NCI-H187 (cell line): ENCODE data around the gene LRFN3.
"Not testable (repeated sequence)": the region's sequence is repeated elsewhere in the genome, so short reads cannot be mapped to it uniquely, and the experiment has no call there.

Experiments used
- DNase-seq, 2 experiments: peaks; one replicate each; lab custom pipeline; 2025; lab: John Stamatoyannopoulos, UW

LRFN3 gene

DNA sequence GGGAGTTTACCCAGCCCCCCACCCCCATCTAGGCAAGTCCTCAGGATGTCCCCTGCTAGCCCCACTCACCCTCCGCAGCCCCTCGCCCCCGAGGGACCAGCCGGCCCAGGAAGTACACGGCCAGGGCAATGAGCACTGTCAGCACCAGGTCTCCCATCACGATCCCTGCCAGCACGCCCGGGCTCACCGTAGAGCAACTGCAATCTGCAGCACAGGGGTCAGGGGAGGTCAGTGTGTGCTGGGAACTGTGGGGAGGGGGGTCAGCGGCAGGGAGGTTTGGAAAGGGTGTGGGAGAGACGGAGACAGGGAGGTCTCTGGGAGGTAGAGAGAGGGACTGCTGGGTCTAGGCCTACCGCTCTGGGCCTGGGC lies 28.8 kb upstream of the LRFN3 start:
- no peak for DNase-seq

DNA sequence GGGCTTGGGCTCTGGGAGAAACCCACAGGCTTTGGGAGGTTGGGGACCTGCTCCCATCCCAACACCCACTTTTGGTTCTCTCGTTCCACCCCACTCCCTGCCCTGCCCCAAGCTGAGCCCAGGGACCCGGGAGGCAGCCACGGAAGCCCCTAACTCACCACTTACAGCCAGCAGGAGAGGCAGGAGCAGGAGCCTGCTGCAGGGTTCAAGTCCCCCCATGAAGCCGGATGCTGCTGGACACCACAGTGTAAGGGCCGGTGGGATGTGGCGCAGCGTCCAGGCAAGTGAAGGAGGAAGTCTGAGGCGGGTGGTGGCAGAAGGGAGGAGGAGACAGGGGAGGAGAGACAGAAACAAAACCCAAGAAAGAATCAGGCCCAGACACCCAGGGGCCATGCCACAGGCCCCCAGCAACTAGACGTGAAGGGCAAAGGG lies 28.1 kb upstream of the LRFN3 start, which contains the start of gene TYROBP:
TSS of gene TYROBP (minus strand) at position 286 of the 432 bp plus-strand sequence. CDS start at position 219, 67 bp downstream.
- no peak for DNase-seq

- DNase-seq, result no peak
These were observed 27.0 kb upstream of the LRFN3 start for GRCh38 chr19:35908973-35909683.

- DNase-seq, result no peak
These were observed 26.5 kb upstream of the LRFN3 start for GRCh38 chr19:35909684-35910035.

DNA sequence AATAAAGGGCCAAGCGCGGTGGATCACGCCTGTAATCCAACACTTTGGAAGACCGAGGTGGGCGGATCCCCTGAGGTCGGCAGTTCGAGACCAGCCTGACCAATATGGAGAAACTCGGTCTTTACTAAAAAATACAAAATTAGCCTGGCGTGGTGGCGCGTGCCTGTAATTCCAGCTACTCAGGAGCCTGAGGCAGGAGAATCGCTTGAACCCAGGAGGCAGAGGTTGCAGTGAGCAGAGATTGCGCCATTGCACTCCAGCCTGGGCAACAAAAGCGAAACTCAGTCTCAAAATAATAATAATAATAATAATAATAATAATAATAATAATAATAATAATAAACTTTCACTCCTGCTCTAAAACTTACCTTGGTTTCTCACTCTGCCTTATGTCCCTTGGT lies 25.8 kb upstream of the LRFN3 start:
- not testable (repeated sequence) for DNase-seq

GRCh38 chr19:35911173-35911572 lies 25.0 kb upstream of the LRFN3 start:
- no peak for DNase-seq

- no peak for DNase-seq
These were observed 24.4 kb upstream of the LRFN3 start for GRCh38 chr19:35911790-35912189.

DNA sequence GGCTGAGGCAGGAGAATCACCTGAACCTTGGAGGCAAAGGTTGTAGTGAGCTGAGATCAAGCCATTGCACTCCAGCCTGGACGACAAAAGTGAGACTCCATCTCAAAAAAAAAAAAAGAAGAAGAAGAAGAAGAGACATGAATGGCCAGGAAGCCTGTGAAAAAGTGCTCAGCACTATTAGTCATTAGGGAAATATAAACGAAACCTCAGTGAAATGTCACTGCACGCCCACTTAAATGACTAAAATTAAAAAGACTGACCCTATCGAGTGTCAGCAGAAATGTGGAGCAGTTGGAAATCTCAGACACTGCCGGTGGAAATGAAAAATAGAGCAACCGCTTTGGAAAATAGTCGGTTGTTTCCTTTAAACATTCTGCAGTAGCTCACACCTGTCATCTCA lies 22.6 kb upstream of the LRFN3 start:
- no peak for DNase-seq

GRCh38 chr19:35915443-35915842 lies 20.7 kb upstream of the LRFN3 start:
- DNase-seq, result no peak

- no peak for DNase-seq
These were observed 16.9 kb upstream of the LRFN3 start for GRCh38 chr19:35919306-35919705.

- no peak for DNase-seq
These were observed 15.2 kb upstream of the LRFN3 start for GRCh38 chr19:35921012-35921411.

GRCh38 chr19:35925501-35925900 lies 10.7 kb upstream of the LRFN3 start:
- DNase-seq, result no peak

- DNase-seq, result no peak
These were observed 7.7 kb upstream of the LRFN3 start for GRCh38 chr19:35928507-35928906.

- DNase-seq, result no peak
These were observed 6.3 kb upstream of the LRFN3 start for GRCh38 chr19:35929876-35930275.

- peak; percentile 98 to 100 for DNase-seq
These were observed 4.9 kb upstream of the LRFN3 start for GRCh38 chr19:35931161-35931873.

DNA sequence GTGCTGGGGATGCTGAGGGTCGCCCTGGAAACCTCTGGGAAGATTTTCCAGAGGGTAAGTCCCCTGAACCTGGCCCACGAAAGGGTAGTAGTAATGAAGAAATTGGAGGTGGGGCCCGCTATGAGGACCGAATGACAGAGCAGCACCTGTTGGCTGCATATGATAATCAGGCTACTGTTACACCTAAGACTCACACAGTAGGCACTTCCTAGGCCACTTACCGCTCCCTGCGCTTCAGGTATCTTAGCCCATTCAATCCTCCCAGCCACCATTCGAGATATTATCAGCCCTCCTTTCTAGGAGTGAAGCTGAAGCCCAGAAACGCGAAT lies 4.3 kb upstream of the LRFN3 start:
- no peak for DNase-seq

DNA sequence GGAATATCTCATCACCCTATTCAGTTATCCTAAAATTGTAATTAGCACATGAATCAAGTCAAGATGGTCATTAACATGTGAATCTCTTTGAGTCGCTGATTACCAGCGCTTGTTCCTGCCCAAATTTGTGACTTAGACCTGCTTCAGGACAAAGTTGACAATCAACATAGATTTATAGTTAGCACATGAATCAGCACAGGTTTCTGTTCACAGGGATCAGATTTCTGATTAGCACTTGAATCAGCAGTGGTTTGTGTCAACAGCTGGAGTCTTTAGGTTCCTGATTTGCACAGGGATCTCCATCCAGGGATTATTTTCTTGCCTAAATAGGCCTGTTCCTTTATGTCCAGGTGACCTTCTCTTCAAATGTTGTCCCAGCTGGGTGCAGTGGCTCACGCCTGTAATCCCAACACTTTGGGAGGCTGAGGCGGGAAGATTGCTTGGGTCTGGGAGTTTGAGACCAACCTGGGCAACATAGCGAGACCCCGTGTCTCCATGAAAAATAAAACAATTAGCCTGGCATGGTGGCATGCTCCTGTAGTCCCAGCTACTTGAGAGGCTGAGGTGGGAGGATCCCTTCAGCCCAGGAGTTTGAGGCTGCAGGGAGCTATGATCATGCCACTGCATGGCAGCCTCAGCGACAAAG lies 3.8 kb upstream of the LRFN3 start:
- no peak for DNase-seq

- DNase-seq, result no peak
These were observed 629 bp downstream of the LRFN3 start for GRCh38 chr19:35936738-35937268.

- DNase-seq, result no peak
These were observed 1.4 kb downstream of the LRFN3 start for GRCh38 chr19:35937345-35938281.

DNA sequence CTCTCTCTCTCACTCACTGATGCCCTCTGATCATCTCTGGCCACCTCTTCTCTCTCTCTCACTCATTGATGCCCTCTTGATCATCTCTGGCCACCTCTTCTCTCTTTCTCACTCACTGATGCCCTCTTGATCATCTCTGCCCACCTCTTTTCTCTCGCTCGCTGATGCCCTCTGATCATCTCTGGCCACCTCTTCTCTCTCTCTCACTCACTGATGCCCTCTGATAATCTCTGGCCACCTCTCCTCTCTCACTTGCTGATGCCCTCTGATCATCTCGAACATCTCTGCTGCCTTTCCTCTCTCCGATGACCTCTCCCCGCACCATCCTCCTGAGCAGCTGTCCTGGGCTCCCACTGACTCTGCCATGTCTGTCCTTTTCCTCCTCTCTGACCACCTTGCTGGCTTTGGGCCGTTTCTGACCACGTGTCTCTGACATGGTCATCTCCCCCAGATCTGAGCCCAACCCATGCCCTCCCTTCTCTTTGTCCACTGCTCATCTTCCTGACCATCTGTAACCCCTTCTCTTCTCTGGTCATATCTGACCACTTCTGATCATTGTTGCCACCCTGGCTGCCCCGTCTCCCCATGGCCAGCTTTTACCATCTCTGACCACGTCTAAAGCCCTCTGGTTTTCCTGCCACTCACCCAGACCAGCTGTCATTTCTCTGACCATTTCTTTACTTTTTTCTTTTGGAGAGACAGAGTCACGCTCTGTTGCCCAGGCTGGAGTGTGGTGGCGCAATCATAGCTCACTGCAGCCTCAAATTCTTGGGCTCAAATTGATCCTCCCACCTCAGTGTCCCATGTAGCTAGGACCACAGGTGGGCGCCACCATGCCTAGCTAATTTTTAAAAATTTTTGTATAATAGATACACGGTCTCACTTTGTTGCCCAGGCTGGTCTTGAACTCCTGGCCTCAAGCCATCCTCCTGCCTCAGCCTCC lies 2.4 kb downstream of the LRFN3 start:
- no peak for DNase-seq
